Measurements from ENCODE around the gene JUNB.

GRCh38 chr19:12779162-12779993 lies 11.9 kb upstream of the JUNB start:
- TF ChIP-seq CTCF (tag by site-specific recombination; IDR thresholded peaks at IDR 0.05) (peak; percentile 75), ZBTB17 (tag by site-specific recombination; IDR thresholded peaks at IDR 0.05) (no peak), ZNF558 (tag by site-specific recombination; IDR thresholded peaks at IDR 0.05) (no peak), ZNF776 (tag by site-specific recombination; IDR thresholded peaks at IDR 0.05; ENCODE audit: borderline replicate concordance) (no peak), ZNF366 (tag by site-specific recombination; conservative IDR thresholded peaks at IDR 0.05) (no peak), ZNF274 (IDR thresholded peaks at IDR 0.05; ENCODE audit: low read length) (no peak), ZNF274 (tag by site-specific recombination; IDR thresholded peaks at IDR 0.05; ENCODE audit: borderline replicate concordance) (no peak), PRDM4 (tag by site-specific recombination; IDR thresholded peaks at IDR 0.05) (no peak), ZBTB8A (tag by site-specific recombination; IDR thresholded peaks at IDR 0.05) (no peak), SP2 (tag by site-specific recombination; IDR thresholded peaks at IDR 0.05) (no peak), ZNF645 (tag by site-specific recombination; IDR thresholded peaks at IDR 0.05) (no peak), ZNF791 (tag by site-specific recombination; IDR thresholded peaks at IDR 0.05) (no peak), KLF8 (tag by site-specific recombination; IDR thresholded peaks at IDR 0.05) (no peak)

Data from HEK293 (cell line).